Subcutaneous adipose tissue (tissue), 4 donors: ENCODE results near the gene RALGPS2. TPM values are rescaled to one million over a fixed set of nuclear protein-coding genes. Genes with fewer than 3 reads are reported as not detected.

Source experiments
- CTCF ChIP-seq: fragments of 450-650 bp; IDR thresholded peaks from one replicate; pipeline ENCODE4 v1.5.1; 2016; ENCODE audit warnings: low read depth, mild to moderate bottlenecking, control low read depth, antibody characterized with exemption, moderate library complexity
- total RNA-seq, 4 donors: library from RNA; depleted of rRNA; stranded (reverse); fragments of >200 nt; gene quantifications; one replicate each; pipeline ENCODE4 v1.1.0, GENCODE V29; 2016

RALGPS2 gene
- total RNA-seq, 4 donors from 2014 or later: 11.7 to 14.8 (median 12.8) TPM

GRCh38 chr1:178941849-178942248, 216.8 kb downstream of the RALGPS2 start:
- no peak for TF ChIP-seq CTCF

- no peak for TF ChIP-seq CTCF
Measured at GRCh38 chr1:178942285-178943198, 217.5 kb downstream of the RALGPS2 start.

- no peak for TF ChIP-seq CTCF
Measured at GRCh38 chr1:178944729-178945128, 219.7 kb downstream of the RALGPS2 start.

GRCh38 chr1:178945763-178946266, 220.8 kb downstream of the RALGPS2 start:
- TF ChIP-seq CTCF: no peak

GRCh38 chr1:178946416-178946815, 221.4 kb downstream of the RALGPS2 start:
- TF ChIP-seq CTCF: no peak

GRCh38 chr1:178946855-178947676, 222.0 kb downstream of the RALGPS2 start:
- no peak for TF ChIP-seq CTCF

- TF ChIP-seq CTCF: no peak
Measured at GRCh38 chr1:178947677-178947981, 222.6 kb downstream of the RALGPS2 start.
